Measurements from ENCODE around the gene ADGRG6.
"Not testable (repeated sequence)": the region's sequence is repeated elsewhere in the genome, so short reads cannot be mapped to it uniquely, and the experiment has no call there.

ADGRG6 gene

DNA sequence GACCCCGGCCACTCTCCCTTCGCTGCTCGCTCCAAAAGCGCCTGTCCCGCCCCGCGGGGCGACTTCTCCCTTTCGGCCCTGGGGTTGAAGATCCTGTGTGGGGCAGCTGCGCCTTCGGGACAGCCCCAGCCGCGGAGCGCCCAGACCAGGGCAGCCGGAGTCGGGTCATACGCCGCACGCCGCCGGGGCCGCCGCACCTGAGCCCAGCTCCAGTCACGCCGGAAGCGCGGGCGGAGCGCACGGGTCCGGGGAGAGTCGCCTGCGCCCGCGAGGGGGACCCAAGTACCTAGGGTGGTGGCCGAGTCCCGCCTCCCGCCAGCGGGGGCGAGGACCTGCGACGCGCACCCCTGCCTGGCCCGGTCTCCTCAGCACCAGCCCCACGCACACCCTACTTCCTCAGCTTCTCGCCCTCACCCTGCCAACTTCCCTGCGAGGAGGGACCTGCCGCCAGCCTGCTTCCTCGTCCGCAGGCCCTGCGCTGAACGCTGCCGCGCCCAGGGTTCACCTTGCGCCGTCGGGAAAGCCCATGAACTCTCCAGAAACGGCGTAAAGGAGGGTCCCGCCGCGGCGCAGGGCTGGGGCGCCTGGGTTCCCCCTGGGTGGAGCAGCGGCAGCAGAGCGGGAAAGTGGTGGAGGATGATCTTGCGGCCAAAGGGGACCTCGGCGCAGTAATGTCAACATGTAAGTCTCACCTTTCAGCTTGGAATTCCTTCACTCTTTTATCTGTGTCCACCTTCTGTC is at the start of gene ADGRG6:
Gene ADGRG6, plus strand, starts transcription at position 357 of the 741 bp plus-strand sequence. Its CDS starts 323 bp downstream, at position 680.
- FAIRE-seq: no peak

DNA sequence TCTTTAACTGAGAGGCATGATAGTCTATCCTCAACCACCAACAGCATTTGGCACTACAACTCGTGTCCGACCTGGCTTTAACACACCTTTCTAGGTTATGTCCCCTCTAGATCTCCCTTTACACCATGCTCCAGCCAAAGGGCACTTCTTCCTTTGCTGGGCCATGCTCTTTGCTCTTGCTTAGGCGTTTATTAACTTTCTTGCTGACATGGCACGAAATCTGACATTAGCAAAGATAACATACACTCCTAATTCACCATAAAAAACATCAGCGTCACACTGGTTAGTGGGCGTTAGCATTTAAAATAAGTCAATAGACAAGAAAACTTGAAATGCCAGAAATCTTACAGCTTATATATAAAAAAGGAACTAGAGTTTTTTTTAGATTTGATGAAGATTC is 47.3 kb upstream of the ADGRG6 start:
- FAIRE-seq: no peak

DNA sequence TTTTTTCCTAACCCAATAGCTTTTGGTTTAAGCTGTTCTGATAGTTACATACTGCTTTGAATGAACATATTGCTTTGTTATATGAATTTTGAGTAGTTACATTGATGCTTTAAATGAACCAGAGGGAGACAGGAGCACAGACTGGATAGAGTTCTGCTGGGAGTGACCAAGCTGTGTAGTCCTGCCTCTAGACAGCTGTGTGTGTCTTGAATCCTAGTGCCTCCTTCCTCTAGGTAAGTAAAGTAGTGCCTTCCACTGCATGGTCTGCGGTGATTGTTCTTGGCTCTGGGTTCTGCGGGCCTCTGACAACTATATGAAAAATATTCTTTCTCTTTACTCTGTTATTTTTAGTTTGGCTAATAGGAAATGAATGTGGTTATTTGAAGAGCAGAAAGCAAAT is 46.0 kb upstream of the ADGRG6 start:
- no peak for FAIRE-seq

DNA sequence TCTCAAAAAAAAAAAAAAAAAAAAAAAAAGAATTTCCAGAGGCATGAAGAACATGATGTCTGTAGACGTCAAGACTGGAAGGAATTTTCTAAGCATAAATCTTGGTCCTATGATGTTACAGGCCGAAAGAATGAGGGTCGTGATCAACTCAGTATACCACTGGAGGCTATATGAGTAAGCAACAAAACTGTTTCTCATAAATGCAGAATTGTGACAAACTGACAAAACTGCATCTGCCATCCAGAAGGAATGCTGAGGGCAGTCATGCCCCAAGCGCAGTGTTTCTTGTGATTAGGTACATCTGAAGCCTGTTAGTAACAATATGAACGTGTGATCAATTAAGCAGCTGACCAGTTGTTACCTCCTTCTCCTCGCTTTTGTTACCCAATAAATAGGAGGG is 43.5 kb upstream of the ADGRG6 start:
- FAIRE-seq: no peak

DNA sequence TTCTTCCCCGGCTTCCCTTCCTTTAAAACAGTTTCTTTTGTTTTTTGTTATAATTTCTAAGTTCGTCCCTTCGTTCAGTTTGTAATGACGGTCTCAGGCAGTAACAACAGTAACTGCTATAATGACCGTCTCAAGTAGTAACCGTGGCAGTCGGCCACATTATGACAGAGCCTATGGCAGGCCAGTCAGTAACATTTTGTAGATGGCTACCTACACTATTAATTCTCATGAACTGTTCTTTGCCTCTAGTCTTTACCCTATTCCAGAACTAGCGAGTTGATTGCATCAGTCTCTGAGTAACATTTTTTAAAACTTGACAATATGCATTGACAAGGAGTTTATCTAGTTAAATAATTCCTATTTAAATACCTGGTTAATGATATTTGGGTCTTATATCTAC is 43.0 kb upstream of the ADGRG6 start:
- FAIRE-seq: no peak

DNA sequence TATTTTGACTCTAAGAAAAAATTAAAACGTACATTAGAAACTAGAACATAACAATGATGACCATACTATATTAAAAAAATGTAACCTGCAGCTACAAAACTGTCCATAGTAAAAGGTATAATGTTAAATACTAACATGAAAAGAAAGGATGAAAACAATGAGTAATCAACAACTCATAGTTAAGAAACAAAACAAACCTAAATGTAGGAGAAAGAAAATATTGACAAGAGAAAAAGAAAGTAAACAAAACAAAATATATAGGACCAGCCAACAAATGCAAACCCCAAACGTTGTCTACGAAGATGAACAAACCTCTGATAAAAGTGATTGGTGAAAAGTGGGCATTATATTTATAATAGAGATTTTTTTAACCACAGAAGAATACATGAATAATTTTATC is 41.1 kb upstream of the ADGRG6 start:
- no peak for FAIRE-seq

DNA sequence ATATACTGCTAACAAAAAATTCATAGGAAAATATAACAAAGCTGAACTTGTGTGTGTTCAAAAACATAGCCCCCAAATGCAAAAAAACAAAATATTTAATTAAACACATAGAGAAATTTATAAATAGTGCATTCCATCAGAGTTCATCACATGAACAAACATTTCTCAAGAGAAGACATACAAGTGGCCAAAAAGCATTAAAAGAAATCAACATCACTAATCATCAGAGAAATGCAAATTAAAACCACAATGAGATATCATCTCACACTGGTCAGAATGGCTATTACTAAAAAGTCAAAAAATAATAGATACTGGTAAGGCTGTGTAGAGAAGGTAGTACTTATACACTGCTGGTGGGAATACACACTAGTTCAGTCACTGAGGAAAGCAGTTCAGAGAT is 39.6 kb upstream of the ADGRG6 start:
- no peak for FAIRE-seq

DNA sequence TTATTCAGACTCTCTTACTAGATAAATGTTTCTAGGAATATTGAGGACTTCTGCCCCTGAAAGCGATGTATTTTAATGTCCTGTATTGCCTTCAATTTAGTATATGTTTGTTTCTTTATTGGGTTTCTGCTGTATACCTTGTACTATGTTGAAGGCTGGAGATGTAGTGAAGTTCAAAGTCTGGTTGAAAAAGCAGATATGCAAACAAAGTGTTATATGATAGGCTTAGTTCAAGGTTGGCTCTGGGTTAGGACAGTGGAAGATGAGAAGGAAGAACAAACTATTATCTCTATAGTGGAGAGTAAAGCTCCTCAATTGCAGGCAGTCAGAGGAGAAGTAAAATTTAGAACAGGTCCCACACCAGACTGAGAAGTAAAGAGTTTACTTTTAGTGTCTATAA is 36.3 kb upstream of the ADGRG6 start:
- FAIRE-seq: no peak

DNA sequence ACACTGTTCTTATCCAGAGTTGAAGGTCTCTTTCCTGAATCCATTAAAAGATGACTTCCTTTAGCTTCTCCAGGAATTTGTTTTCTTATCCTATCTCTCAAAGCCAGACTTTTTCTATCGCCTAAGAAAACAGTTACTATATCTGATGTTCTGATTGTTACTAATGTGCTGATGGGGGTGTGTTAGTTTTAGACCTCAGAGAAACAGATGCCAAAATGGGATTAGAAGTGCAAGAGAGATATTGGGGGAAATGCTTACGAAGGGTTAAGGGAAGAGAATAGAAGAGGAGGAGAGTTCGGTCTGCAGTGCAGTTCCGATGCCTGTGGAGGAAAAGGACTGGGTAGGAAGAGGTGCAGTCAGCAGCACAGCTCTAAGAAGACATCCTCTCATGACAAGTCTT is 35.7 kb upstream of the ADGRG6 start:
- no peak for FAIRE-seq

DNA sequence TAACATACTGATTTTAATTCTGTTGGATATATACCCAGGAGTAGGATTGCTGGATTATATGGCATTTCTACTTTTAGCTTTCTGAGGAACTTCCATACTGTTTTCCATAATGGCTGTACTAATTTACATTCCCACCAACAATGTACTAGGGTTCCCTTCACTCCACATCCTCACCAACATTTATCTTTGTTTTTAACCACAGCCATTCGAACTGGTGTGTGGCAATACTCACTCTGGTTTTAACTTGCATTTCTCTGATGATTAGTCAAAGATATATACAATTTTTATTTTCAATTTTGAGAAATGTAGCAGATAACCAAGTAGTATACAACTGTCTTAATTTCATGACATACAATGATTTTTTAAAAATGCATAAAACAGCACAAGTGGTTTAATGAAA is 30.3 kb upstream of the ADGRG6 start:
- no peak for FAIRE-seq

DNA sequence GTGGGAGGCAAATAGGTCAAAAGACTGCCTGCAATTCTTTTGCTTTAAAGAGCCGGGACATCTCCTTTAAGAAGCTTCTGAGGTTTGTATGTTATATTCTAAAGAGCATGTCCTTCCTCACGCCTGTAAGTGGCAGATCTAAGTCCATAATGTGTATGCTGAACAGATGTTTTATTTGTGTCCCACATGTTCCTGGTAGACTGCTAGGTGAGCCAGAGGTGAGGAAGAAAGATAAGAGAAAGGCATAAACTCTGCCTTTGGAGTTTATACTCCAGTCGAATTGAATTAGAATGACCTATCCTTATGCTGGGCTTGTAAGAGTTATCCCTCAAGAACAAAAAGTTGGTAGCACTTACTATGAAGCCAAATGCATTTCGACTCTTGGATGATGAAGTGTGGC is 27.2 kb upstream of the ADGRG6 start:
- FAIRE-seq: no peak

DNA sequence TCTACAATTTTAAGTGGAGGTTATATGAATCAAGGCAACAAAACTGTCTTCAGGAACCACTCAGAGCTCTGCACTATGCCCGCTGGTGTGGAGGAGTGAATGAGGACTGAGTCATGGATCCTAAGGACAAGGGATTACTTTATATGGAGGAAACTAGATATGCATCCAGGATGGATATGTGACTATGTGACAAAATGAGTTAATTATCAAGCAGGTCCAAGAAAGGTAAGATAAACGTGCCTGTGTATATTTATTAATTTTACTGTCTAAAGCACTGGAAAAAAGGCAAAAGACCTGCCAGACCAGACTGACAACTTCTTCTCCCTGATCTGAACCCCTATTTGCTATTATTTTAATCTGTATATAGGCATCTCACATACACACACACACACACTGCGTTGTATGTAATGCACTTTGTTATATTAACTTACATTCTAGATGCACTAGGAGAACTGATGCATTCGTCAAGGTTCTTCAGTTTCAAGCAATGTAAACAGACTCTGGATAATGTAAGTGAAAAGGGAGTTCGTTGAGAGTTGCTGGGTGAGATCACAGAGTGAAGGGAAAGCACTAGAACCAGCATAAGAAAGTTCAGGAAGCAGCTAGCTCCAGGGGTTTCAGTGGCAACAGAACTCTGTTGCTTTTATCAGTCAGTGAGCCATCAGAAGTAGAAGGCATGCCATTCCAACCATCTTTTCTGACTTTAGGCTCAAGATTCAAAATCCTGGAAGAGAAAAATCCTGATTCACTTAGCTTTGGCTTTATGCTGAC is 26.4 kb upstream of the ADGRG6 start:
- no peak for FAIRE-seq

DNA sequence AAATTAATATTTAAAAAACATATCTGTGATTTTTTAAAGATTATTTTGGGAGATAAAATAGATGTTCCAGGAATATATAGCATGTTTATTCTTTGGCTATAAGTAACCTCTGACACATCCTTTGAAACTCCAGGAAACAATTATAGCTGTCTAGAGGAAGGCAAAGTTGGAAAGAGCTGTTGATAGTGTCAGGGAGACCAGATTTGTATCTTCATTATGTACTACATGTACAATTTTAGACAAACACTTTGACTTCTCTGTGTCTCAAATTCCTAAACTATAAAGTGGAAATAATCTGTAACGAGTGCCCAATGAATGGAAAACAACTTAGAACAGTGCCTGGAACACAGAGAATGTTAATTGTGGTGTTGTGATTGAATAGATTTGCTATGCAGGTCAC is 25.6 kb upstream of the ADGRG6 start:
- FAIRE-seq: no peak

DNA sequence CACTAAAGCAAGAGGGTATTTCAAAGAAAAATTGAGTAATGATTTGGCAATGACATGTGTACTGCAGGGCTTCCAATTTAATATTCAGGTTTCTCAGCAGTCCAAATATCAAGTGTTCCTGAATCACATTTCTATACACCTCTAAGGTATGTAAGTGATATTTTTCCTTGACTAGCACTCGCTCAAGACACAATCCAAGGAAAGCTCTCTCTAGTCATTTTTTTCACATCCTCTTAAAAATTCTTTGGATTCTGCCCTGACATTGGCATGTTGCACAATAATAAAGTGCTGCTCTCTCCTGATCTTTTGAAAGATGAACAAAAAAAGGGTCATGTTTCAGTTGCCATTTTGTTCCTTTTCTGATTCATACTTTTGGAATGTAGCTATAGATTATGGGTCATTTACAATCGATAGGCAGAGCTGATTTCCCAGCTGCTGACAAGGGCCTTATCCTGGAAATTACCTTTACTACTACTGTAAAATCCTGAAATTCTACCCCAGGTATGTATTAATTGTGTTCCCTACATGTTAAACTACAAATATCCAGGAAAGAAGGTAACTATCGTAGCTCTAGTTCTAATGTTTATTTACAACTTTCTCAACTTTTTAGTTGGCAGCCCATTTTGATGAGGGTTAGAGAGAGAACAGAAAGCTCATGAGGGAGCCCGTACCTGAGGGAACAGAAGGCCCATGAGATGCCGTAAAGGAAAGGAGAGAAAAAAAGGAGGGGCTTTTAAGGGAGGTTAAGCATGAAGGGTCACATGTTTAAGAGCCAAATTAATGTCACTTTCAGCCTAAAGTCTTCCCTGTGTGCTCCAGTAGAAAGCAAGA is 22.2 kb upstream of the ADGRG6 start:
- FAIRE-seq: no peak

DNA sequence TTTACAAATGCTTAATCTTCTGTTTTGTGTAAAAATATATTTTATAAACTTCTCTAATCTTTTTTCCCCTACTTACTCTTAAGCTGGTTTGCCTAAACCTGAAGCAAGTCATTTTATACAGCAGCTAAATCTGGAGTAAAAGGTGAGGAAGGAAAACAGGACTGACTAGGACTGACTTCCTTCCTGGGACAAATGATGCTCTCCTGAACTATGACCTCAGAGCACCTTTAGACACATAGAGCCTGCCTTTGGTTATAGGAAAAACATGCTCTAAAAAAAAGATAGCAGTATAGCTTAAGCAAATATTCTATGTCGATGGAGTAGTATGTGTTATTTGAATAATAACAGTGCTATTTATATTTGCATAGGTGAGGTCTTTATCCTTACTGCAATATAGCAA is 21.5 kb upstream of the ADGRG6 start:
- no peak for FAIRE-seq

DNA sequence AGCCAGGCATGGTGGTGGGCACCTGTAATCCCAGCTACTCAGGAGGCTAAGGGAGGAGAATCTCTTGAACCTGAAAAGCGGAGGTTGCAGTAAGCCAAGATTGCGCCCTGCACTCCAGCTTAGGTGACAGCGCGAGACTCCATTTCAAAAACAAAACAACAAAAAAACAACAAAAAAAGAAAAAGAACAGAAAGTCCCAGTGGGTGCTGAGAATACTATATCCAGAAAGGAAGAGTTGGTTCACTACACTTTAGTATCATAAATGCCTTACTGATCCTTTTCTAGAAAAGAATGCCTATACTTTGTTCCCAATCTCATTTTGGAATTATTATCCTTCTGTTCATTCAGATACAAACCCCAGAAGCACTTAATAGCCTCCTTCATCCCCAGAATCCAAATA is 20.9 kb upstream of the ADGRG6 start:
- no peak for FAIRE-seq

DNA sequence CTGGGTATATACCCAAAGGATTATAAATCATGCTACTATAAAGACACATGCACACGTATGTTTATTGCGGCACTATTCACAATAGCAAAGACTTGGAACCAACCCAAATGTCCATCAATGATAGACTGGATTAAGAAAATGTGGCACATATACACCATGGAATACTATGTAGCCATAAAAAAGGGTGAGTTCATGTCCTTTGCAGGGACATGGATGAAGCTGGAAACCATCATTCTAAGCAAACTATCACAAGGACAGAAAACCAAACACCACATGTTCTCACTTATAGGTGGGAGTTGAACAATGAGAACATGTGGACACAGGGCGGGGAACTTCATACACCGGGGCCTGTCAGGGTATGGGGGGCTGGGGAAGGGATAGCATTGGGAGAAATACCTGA is 18.7 kb upstream of the ADGRG6 start:
- FAIRE-seq: not testable (repeated sequence)

DNA sequence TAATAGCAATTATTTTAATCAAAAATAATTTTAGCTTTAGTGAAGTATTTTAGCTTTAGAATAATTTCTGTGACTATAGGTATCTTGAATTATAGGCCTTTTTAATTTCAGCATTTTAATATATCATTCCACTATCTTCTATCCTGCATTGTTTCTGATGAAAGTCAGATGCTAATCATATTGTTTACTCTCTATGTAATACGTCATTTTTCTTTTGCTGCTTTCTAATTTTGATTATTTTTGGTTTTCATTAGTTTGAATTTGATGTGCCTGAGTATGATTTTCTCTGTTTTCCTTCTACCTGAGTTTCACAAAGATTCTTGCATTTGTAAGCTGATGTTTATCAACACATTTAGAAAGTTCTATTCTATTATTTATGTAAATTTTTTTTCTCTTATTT is 17.4 kb upstream of the ADGRG6 start:
- no peak for FAIRE-seq

DNA sequence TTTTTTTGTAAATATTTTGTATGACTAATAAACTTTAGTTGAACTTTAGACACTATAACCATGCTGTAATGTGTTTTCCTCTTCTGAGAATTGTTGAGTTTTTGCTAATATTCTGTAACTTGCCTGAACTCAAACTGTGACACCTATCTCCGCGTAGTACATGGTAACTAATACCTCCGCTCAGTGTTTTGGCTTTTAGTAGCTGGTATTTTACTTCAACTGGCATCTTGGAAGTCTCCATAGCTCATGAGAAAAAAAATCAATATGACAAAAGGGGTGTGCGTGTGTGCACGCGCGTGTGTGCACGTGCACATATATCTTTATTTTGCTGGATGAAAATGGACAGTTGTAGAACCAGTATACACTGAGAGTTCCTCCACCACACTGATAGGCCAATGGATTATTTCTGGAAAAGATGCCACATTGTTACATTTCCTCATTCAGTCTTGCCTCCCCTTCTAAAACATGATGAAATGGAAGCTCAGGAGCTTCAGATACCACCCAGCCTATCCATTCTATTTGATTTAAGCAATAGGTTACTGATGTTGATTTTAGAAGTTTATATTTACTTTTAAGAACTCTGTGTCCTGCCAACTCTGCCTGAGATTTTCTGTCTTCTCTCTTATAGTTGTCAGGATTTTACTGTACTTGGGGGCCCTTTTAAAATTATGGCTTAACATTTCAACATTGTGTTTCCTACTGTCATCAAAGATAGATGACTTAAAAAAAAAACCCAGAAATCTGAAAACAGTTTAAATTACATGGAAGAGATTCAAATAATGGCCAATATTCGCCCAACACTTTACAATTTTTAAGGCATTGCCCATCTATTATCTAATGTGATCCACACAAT is 16.3 kb upstream of the ADGRG6 start:
- no peak for FAIRE-seq

DNA sequence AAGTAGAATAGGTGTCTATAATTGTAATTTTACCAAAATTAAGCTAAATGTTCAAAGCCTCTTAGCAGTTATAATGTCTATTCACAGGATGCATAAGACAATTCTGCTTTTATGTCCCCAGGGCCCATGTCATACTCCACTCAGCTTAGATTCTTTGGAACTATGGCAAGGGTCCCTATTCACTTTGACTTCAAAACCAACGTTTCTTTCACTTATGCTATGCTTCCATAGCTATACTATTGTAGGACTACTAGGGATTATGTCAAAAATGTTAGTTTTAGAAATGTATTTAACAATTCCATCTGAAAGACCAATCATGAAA is 15.8 kb upstream of the ADGRG6 start:
- FAIRE-seq: no peak

DNA sequence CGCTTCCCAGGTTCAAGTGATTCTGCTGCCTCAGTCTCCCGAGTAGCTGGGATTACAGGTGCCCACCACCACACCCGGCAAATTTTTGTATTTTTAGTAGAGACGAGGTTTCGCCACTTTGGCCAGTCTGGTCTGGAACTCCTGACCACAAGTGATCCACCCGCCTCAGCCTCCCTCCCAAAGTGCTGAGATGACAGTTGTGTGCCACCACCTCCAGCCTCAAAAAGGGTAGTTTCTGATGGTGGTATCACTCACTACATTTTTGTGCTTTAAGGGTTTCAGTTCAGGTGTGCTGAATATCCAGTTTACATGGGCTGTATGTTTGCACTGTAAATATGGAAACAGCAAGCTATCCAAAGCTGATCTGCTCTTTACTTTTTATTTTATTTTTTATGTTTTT is 12.1 kb upstream of the ADGRG6 start:
- FAIRE-seq: no peak

DNA sequence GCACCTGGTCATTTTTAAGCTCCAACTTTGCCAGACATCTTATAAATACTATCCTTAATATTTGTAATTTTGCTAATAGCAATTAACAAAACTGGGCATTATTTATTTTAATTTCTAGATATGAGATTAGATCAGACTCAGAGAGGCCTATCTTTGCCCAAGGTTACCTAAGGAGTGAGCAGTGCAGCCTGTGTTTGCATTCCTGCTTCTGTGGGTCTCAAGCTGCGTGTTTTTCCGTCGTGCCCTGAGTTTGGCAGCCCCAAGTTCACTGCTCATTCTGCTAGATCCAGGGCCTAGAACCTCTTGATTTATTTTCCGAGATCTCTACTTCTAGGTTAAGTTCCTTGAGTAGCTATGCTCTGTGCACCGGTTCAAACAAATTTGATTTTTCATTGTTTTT is 11.0 kb upstream of the ADGRG6 start:
- no peak for FAIRE-seq

DNA sequence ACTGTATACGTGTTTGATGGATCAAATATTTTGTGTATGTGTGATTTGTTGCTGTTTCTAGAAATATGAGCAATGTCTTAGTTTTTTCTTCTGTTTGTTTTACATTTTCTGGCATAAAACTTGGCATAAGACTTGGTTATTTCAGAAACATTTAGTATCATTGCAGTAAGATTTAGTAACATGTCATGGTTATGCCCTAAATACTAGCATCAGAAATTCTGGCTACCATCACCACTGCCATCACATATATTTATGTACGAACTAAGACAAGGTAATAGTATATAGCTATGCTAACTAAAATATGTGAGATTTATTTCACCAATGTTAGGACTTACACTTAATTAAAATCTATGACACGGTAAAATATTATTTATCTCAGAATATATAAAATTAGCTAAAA is 10.3 kb upstream of the ADGRG6 start:
- FAIRE-seq: no peak
